CD4-positive, alpha-beta T cell (primary cell): ENCODE results near the gene RBM19. TPM values are rescaled to one million over a fixed set of nuclear protein-coding genes. Genes with fewer than 3 reads are reported as not detected.

Experiments
- ATAC-seq: fragments of 200-7000 bp; cut with Tn5 transposase; one replicate; pipeline ENCODE4 v1.10.0; 2022; ENCODE audit warnings: mild to moderate bottlenecking; ENCODE audit not compliant: poor library complexity
- CTCF ChIA-PET: fragments of 350-600 bp; sonication (Branson Sonifier 250); formaldehyde crosslinking; loops from one replicate; lab custom pipeline; 2021; ENCODE audit warnings: antibody characterized with exemption, inconsistent platforms; lab: Charles Lee
- POLR2A ChIA-PET: fragments of 350-600 bp; sonication (Branson Sonifier 250); formaldehyde crosslinking; loops from one replicate; lab custom pipeline; 2021; ENCODE audit warnings: antibody characterized with exemption, inconsistent platforms; lab: Charles Lee
- DNase-seq, 14 experiments: peaks; one replicate each; pipeline ENCODE4 v3.0.0-alpha.2; 2013 to 2020; ENCODE audit warnings: mixed read lengths in 2 of 14
- H3K27ac ChIP-seq, 2 donors: one replicate each; pipeline versions ENCODE4 v1.5.1 to v1.7.0; 2013; ENCODE audit warnings: low read length in 2 of 2, low read depth in 1 of 2, mild to moderate bottlenecking in 1 of 2
- H3K27me3 ChIP-seq, 2 experiments: 1 replicate in 1 of 2; 2 replicates in 1 of 2; pipeline versions ENCODE4 v1.6.1 to v1.7.0; 2013; ENCODE audit warnings: low read length in 2 of 2, control low read depth in 1 of 2, mild to moderate bottlenecking in 1 of 2, moderate library complexity in 1 of 2; ENCODE audit not compliant: insufficient read depth in 2 of 2, control insufficient read depth in 1 of 2
- H3K36me3 ChIP-seq: one replicate; pipeline ENCODE4 v1.6.1; 2013; ENCODE audit warnings: low read length, control low read depth; ENCODE audit not compliant: insufficient read depth
- H3K4me1 ChIP-seq: one replicate; pipeline ENCODE4 v1.6.1; 2013; ENCODE audit warnings: low read length, control low read depth; ENCODE audit not compliant: insufficient read depth
- H3K4me3 ChIP-seq: one replicate; pipeline ENCODE4 v1.5.1; 2013; ENCODE audit warnings: mild to moderate bottlenecking, low read length, moderate library complexity
- H3K9me3 ChIP-seq, 2 experiments: 1 replicate in 1 of 2; 2 replicates in 1 of 2; pipeline versions ENCODE4 v1.6.1 to v1.7.0; 2013; ENCODE audit warnings: low read length in 2 of 2, mild to moderate bottlenecking in 2 of 2, control low read depth in 1 of 2, moderate library complexity in 1 of 2; ENCODE audit not compliant: control insufficient read depth in 1 of 2, insufficient read depth in 1 of 2
- H3K27ac Mint-ChIP-seq: one replicate; pipeline ENCODE4 v1.8.0; 2020; ENCODE audit warnings: mixed read lengths
- H3K27me3 Mint-ChIP-seq: one replicate; pipeline ENCODE4 v1.8.0; 2021; ENCODE audit warnings: mixed read lengths
- H3K36me3 Mint-ChIP-seq: one replicate; pipeline ENCODE4 v1.8.0; 2021; ENCODE audit warnings: low read depth, mixed read lengths
- H3K4me1 Mint-ChIP-seq: one replicate; pipeline ENCODE4 v1.8.0; 2021; ENCODE audit warnings: low read depth, mixed read lengths
- H3K4me3 Mint-ChIP-seq: one replicate; pipeline ENCODE4 v1.8.0; 2020; ENCODE audit warnings: mild to moderate bottlenecking, mixed read lengths
- H3K9me3 Mint-ChIP-seq: one replicate; pipeline ENCODE4 v1.8.0; 2020; ENCODE audit warnings: mixed read lengths
- intact Hi-C, 2 experiments: fragments of 100-400 bp; cut with DNase I in 1 of 2; cut with micrococcal nuclease in 1 of 2; formaldehyde crosslinking; loops; one replicate each; pipeline versions ENCODE4 v1.15.1 to v1.9.0; 2023 to 2025; cut with DNase I, micrococcal nuclease
- total RNA-seq, 174 experiments: library from RNA in 2 of 174; stranded (reverse) in 2 of 174; gene quantifications; one replicate each; pipeline ENCODE4 v1.2.3 and lab custom pipeline; 2021 to 2026
- TF ChIP-seq, protein P1 (sequence below): fragments of 200-600 bp; IDR thresholded peaks from one replicate; pipeline ENCODE4 v1.8.0; 2022; ENCODE audit warnings: antibody characterized with exemption, mild to moderate bottlenecking

Gene RBM19
- total RNA-seq, 2 experiments from 2014 or later: 57.1 to 58.5 TPM

DNA sequence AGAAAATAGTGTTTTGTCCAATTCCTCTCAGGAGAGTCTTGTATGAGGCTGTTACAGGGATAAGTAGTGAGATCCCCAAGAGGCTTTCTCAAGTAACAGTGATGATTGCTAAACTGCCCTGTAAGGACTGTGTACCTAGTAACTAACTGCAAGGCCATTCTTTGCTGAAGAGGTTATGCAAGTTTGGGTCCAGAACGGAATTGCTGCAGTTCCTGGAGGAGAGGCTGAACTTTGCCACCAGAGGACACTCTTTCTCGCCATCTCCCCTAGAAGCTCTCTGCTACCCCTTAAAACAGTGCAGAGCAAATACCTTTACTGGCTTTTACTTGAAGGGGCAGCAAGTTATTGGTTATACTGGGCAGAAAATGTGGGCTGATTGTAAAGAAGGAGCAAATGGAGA, 180.0 kb downstream of the RBM19 start:
- Mint-ChIP-seq H3K27me3 (peaks cover 36% of the 10 kb centered on the region), H3K9me3 (peaks cover 11% of the 10 kb centered on the region), H3K4me3 (no peak overlapping the region), H3K4me1 (no peaks in the 10 kb centered on the region), H3K36me3 (no peaks in the 10 kb centered on the region), H3K27ac (no peak overlapping the region)
- Histone ChIP-seq H3K9me3 (peaks cover 4 to 10% of the 10 kb centered on the region in 2 experiments), H3K27ac (no peak overlapping the region), H3K4me3 (no peak overlapping the region), H3K27me3 (peaks cover 0 to 6% of the 10 kb centered on the region in 2 experiments), H3K36me3 (no peaks in the 10 kb centered on the region), H3K4me1 (no peaks in the 10 kb centered on the region)
- CTCF ChIA-PET: no interaction called here
- intact Hi-C loops: no loop called here
- DNase-seq (no peak), ATAC-seq (no peak)
- POLR2A ChIA-PET: no interaction called here
- TF ChIP-seq, protein P1, sequence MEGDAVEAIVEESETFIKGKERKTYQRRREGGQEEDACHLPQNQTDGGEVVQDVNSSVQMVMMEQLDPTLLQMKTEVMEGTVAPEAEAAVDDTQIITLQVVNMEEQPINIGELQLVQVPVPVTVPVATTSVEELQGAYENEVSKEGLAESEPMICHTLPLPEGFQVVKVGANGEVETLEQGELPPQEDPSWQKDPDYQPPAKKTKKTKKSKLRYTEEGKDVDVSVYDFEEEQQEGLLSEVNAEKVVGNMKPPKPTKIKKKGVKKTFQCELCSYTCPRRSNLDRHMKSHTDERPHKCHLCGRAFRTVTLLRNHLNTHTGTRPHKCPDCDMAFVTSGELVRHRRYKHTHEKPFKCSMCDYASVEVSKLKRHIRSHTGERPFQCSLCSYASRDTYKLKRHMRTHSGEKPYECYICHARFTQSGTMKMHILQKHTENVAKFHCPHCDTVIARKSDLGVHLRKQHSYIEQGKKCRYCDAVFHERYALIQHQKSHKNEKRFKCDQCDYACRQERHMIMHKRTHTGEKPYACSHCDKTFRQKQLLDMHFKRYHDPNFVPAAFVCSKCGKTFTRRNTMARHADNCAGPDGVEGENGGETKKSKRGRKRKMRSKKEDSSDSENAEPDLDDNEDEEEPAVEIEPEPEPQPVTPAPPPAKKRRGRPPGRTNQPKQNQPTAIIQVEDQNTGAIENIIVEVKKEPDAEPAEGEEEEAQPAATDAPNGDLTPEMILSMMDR: no peak

DNA sequence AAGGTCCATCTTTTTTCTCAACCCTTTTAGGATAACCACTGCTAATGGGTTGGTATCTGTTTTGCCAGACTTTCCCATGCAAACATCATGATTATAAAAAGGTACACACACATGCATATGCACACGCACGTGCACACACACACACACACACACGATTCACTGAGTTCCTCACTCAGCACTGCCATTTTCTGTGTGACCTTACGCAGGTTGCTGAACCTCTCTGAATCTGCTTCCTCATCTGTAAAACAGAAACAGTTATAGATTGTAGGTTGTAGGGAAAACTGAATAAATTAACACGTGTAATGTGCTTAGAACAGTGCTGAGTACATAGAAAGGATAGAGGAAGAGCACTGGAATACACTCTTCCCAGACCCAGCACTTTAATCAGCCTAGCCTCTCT, 182.3 kb downstream of the RBM19 start:
- H3K36me3 ChIP-seq: no peaks in the 10 kb centered on the region
- H3K36me3 Mint-ChIP-seq: no peaks in the 10 kb centered on the region
- peaks cover 11 to 19% of the 10 kb centered on the region in 2 experiments for H3K27me3 ChIP-seq
- no peaks in the 10 kb centered on the region for H3K4me1 ChIP-seq
- H3K9me3 Mint-ChIP-seq: peaks cover 7% of the 10 kb centered on the region
- H3K4me1 Mint-ChIP-seq: no peaks in the 10 kb centered on the region
- no peak overlapping the region for H3K27ac Mint-ChIP-seq
- peaks cover 56% of the 10 kb centered on the region for H3K27me3 Mint-ChIP-seq
- ATAC-seq: no peak
- intact Hi-C loops: no loop called here
- no peak overlapping the region for H3K27ac ChIP-seq
- TF ChIP-seq, protein P1: no peak
- H3K4me3 Mint-ChIP-seq: no peak overlapping the region
- no peak overlapping the region for H3K4me3 ChIP-seq
- peaks cover 0 to 14% of the 10 kb centered on the region in 2 experiments for H3K9me3 ChIP-seq
- no peak for DNase-seq
- POLR2A ChIA-PET: no interaction called here
- CTCF ChIA-PET: no interaction called here

DNA sequence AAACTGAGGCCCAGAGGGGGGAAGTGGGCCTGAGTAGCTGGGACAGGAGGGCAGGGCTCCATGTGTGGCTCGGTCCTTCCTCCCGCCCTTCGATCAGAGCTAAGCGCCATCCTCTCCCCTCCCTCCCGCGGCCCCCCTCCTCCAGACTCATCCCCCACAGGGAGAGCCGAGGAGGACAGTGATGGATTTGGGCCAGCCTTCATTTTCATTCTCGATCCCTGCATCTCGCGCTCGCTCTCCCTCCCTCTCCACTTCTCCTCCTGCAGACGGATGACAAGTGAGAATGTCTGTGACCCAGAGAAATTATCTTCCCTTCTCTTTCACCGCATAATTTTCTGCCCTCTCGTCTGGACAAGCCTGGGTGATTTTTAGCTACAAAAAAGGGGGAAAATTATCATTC, 183.3 kb downstream of the RBM19 start:
- Mint-ChIP-seq H3K27me3 (peaks cover 64% of the 10 kb centered on the region), H3K4me3 (no peak overlapping the region), H3K9me3 (peaks cover 7% of the 10 kb centered on the region), H3K27ac (no peak overlapping the region), H3K4me1 (no peaks in the 10 kb centered on the region), H3K36me3 (no peaks in the 10 kb centered on the region)
- Histone ChIP-seq H3K36me3 (no peaks in the 10 kb centered on the region), H3K4me3 (no peak overlapping the region), H3K9me3 (peaks cover 0 to 11% of the 10 kb centered on the region in 2 experiments), H3K27ac (no peak overlapping the region), H3K27me3 (peaks cover 16 to 21% of the 10 kb centered on the region in 2 experiments), H3K4me1 (no peaks in the 10 kb centered on the region)
- ATAC-seq (no peak), DNase-seq (no peak)
- ChIA-PET CTCF (no interaction called here), POLR2A (no interaction called here)
- TF ChIP-seq, protein P1: no peak
- intact Hi-C loops: no loop called here
